Activated T-helper 1 cell treated with anti-CD3 and anti-CD28 coated beads, Interleukin-2, amount 50 U/mL, for 16 hours (primary cell): ENCODE measurements around the gene GUCY2D.
"Not testable (repeated sequence)": the region's sequence is repeated elsewhere in the genome, so short reads cannot be mapped to it uniquely, and the experiment has no call there.

ENCODE experiments used
- DNase-seq, 2 donors: peaks; one replicate each; pipeline ENCODE4 v3.0.0-alpha.2; 2020; ENCODE audit warnings: low read depth in 1 of 2, low spot score in 1 of 2

The GUCY2D gene

GRCh38 chr17:8041979-8042378, 39.6 kb downstream of the GUCY2D start:
- DNase-seq, result no peak

DNA sequence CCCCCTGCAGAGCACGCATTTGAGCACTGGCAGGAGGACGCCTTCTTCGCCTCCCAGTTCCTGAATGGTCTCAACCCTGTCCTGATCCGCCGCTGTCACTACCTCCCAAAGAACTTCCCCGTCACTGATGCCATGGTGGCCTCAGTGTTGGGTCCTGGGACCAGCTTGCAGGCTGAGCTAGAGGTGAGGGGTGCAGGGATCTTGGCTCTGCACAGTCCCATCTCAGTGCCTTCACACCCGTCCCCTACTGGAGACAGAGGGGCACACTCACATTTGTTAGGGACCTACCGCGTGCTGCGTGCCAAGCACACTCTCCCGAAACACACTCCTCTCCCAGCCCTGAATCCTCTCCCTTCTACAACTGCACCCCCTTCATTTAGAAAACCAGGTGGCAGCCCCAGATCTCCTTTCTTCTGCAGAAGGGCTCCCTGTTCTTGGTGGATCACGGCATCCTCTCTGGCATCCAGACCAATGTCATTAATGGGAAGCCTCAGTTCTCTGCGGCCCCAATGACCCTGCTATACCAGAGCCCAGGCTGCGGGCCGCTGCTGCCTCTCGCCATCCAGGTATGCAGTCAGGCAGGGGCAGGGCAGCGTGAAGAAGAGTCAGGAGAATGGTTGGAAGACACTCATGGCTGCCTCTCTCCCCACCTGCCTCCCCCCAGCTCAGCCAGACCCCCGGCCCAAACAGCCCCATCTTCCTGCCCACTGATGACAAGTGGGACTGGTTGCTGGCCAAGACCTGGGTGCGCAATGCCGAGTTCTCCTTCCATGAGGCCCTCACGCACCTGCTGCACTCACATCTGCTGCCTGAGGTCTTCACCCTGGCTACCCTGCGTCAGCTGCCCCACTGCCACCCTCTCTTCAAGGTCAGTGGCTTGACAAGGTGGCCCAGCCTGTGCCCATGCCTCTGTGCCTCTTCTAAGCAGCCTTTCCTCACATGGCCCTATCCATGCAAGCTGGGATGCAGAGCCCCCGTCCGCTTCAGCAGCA, 42.7 kb downstream of the GUCY2D start:
- no peak for DNase-seq

DNA sequence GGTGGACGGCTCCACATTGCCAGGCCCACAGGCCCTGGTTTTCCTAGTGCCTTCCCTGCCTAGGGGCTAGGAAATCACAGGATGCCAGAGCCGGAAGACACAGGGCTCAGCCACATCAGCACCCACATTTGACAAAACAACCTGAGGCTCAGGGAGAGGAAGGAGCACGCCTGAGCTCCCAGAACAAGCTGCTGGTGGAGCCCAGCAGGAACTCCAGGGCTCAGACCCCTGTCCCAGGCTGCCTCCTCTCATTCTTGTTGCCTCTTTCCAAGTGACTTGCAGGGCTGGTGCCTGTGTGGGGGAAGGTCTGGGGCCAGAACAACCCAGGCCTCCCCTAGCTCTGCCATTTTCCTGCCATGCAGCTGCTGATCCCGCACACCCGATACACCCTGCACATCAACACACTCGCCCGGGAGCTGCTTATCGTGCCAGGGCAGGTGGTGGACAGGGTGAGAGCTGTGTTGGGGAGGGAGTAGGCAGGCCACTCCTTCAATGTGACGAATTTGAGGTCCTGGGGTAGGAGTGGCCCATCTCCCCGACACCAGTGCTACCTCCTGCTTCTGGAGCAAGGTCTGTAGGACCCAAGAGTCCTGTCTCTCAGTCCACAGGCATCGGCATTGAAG, 44.0 kb downstream of the GUCY2D start:
- no peak for DNase-seq

DNA sequence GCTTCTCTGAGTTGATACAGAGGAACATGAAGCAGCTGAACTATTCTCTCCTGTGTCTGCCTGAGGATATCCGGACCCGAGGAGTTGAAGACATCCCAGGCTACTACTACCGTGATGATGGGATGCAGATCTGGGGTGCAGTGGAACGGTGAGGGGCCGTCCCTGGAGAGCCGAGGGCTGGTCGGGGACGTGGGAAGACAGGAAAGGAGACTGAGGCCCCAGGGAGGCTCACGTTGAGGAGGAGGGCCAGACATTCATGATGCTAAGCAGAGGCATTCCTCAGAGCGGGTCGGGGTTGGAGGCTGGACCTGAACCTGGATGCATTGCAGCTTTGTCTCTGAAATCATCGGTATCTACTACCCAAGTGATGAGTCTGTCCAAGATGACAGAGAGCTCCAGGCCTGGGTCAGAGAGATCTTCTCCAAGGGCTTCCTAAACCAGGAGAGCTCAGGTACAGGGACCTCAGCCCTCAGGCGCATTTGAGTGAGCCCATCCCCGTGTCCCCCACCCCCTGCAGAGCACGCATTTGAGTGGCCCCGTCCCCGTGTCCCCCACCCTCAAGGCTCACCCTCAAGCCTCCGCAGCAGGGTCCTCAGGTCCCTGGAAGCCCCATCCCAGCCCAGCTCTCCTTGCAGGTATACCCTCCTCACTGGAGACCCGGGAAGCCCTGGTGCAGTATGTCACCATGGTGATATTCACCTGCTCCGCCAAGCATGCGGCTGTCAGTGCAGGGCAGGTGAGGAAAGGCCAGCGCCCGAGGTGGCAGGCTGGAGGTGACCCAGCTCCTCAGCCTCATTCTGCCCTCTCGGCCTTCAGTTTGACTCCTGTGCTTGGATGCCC, 44.7 kb downstream of the GUCY2D start:
- DNase-seq, result no peak

GRCh38 chr17:8047769-8048110, 45.3 kb downstream of the GUCY2D start:
- DNase-seq, result no peak

DNA sequence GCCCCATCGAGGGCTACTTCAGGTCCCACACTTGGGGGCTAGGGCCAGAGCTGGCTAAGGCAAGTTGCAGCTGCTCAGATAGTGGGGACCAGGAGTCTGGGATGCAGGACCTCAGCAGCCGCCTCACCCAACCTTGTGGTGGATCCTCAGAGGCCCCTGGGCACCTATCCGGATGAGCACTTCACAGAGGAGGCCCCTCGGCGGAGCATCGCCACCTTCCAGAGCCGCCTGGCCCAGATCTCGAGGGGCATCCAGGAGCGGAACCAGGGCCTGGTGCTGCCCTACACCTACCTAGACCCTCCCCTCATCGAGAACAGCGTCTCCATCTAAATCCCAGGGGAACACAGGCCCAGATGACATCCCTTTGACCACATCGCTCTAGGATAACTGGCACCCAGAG, 45.8 kb downstream of the GUCY2D start:
- DNase-seq, result no peak

GRCh38 chr17:8048736-8049135, 46.3 kb downstream of the GUCY2D start:
- DNase-seq, result no peak

GRCh38 chr17:8051831-8052230, 49.4 kb downstream of the GUCY2D start:
- no peak for DNase-seq

GRCh38 chr17:8052256-8053252, 50.1 kb downstream of the GUCY2D start:
- no peak for DNase-seq

- no peak for DNase-seq
These were observed 51.2 kb downstream of the GUCY2D start for GRCh38 chr17:8053600-8053999.

DNA sequence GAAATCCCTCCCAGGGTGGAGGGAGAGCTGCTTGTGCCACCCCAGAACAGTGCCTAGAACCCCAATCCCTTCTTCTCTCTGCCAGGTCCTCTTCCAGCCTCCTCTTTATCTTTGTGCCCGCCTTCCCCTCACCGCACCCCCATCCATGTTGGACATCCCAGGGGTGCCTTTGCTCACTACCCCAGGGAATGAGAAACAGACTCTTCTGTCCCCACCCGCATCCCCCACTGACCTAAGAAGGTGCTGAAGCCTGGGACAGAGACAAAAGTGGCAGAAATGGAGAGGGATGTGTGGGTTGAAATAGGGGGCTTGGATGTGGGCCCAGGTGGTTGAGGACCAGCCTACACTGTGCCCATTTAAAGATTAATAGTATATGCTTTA, 53.4 kb downstream of the GUCY2D start:
- no peak for DNase-seq

DNA sequence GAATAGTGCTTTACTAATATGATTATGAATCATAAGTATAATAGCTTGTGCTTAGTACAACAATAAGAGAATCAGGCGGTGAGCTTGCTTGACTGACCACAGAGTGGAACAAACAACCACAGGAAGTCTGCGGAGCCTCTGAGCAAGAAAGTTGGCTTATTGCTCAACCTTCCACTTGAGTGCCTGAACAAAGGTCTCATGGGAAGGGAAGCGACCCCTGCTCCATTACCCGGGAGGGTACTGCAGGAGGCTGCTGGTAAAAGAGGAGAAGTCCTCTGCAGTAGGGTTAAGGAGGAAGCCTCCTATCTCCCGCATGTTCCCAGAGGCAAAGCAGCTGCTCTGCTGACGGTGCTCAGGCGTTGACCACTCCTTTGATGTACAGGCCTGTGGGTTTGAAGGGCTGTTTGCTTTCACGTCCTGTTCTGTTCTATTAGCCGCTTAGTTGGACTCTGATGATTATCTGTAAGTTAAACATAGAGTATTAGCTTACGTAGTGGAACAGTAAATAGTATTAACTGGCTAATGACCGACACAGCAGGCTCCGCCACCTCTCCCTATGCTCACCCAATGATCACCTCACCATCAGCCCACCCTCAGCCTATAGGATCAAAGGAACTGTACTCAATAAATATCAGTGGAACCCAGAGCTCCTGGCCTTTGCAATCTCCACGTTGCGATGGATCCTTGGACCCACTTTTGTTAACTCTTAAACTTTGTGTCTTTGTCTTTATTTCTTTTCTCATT, 54.0 kb downstream of the GUCY2D start:
- no peak for DNase-seq

DNA sequence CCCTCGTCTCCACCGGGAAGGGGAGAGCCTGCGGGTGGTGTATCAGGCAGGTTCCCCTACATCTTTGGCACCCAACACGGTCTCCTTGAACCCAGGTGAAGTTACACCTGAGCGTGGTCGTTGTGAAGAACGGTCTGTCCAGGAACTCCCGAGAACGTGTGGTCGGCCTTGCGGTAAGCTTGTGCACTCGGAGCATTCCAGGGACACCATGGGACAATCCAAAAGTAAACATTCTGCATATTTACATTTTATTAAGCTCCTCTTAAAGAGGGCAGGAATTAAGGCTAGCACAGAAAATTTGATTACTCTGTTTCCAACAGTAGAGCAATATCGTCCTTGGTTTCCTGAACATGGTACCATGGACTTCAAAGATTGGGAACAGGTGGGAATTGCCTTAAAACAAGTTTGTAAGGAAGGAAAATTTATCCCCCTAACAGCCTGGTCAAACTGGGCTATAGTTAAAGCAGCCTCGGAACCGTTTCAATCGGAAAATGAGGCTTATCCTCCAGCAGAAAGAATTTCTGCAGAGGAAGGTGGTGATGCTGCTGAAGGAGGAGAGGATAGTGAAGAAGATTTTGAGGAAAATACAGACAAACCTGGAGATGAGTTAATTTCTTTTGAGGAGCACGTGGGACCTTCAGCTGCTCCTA, 54.7 kb downstream of the GUCY2D start:
- no peak for DNase-seq

DNA sequence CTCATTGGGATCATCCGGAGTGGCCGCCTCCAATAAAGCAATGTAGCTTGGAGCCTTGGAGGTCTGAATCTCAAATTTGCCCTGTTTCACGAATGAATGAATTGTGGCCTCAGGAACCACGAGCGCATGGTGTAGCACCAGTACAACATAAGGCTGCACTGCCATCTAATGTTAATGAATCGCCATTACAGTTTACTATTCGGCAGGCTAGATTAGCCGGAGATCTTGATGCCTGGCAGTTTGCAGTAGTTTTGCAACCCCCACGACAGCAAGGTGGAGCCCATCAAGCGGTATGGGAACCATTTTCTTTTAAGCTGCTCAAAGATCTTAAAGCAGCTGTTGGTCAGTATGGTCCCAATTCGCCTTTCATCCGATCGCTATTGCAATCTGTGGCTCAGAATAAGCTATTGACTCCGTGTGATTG, 55.3 kb downstream of the GUCY2D start:
- no peak for DNase-seq

- no peak for DNase-seq
These were observed 56.7 kb downstream of the GUCY2D start for GRCh38 chr17:8059131-8059530.

GRCh38 chr17:8060274-8060673, 57.9 kb downstream of the GUCY2D start:
- peak in 1 of 2 donors; percentile 38 for DNase-seq

GRCh38 chr17:8061851-8062250, 59.4 kb downstream of the GUCY2D start:
- not testable (repeated sequence) for DNase-seq

GRCh38 chr17:8062435-8062806, 60.0 kb downstream of the GUCY2D start:
- DNase-seq, result no peak

DNA sequence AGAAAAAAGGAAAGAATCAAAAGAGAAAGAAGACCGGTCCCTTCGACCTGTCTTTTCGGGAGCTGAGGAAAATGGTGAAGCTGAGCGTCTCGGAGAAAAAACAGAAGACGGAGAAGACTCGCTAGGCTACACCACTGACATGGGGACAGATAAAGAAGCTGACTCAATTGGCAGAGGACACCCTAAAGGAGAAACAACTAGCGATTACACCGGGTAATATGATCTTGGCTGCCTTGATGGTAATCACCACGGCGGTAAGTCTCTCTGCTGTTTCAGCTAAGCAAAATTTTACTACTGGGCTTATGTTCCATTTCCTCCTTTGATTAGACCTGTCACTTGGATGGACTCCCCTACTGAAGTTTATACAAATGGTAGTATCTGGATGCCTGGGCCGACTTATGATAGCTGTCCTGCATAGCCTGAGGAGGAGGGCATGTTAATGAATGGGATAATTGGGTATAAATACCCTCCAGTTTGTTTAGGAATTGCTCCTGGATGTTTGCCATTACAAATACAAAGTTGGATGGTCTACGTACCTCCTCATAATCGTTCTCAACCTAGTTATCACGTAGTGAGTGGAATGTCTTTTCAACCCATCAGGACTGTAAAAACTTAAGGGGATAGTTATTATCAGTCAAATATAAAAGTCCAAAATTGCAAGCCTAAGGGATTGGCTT, 60.5 kb downstream of the GUCY2D start:
- no peak for DNase-seq
